GM23338 (cell line): Measurements from ENCODE around the gene CPSF7. TPM values are rescaled to one million over a fixed set of nuclear protein-coding genes. Genes with fewer than 3 reads are reported as not detected.

ENCODE experiments used
- ATAC-seq: fragments of 200-7000 bp; cut with Tn5 transposase; 3 replicates; pipeline ENCODE4 v1.9.1; 2020
- DNase-seq: peaks from one replicate; pipeline ENCODE4 v3.0.0-alpha.2; 2015; ENCODE audit warnings: low spot score
- H2AFZ ChIP-seq: fragments of 200-600 bp; sonication (generic); 2 replicates; pipeline ENCODE4 v1.8.0; 2016; ENCODE audit warnings: antibody characterized with exemption, mild to moderate bottlenecking, moderate library complexity
- H3F3A ChIP-seq: fragments of 200-600 bp; sonication (generic); replicated peaks from 2 replicates; pipeline ENCODE4 v1.8.0; 2017; ENCODE audit warnings: antibody characterized with exemption, mixed run types, low read depth
- H3K27ac ChIP-seq: fragments of 200-600 bp; sonication (generic); 2 replicates; pipeline ENCODE4 v1.6.1; 2016; ENCODE audit warnings: low read depth
- H3K27me3 ChIP-seq: fragments of 200-600 bp; sonication (generic); 2 replicates; pipeline ENCODE4 v1.8.0; 2016; ENCODE audit warnings: mild to moderate bottlenecking, mixed run types, moderate library complexity; ENCODE audit not compliant: insufficient read depth
- H3K36me3 ChIP-seq: fragments of 200-600 bp; sonication (generic); 2 replicates; pipeline ENCODE4 v1.8.0; 2016; ENCODE audit warnings: mild to moderate bottlenecking; ENCODE audit not compliant: insufficient read depth
- H3K4me1 ChIP-seq: fragments of 200-600 bp; sonication (generic); 2 replicates; pipeline ENCODE4 v1.8.0; 2016; ENCODE audit warnings: mild to moderate bottlenecking, moderate library complexity; ENCODE audit not compliant: insufficient read depth
- H3K4me2 ChIP-seq: fragments of 200-600 bp; sonication (generic); 2 replicates; pipeline ENCODE4 v1.7.1; 2017; ENCODE audit warnings: mixed run types
- H3K4me3 ChIP-seq: fragments of 200-600 bp; sonication (generic); 2 replicates; pipeline ENCODE4 v1.6.1; 2016; ENCODE audit warnings: mixed run types
- H3K79me2 ChIP-seq: fragments of 200-600 bp; sonication (generic); replicated peaks from 2 replicates; pipeline ENCODE4 v1.8.0; 2017; ENCODE audit warnings: mild to moderate bottlenecking; ENCODE audit not compliant: insufficient read depth
- H3K9me2 ChIP-seq: fragments of 200-600 bp; sonication (generic); 2 replicates; pipeline ENCODE4 v1.8.0; 2017; ENCODE audit not compliant: insufficient read depth
- H4K20me1 ChIP-seq: fragments of 200-600 bp; sonication (generic); replicated peaks from 2 replicates; pipeline ENCODE4 v1.8.0; 2017; ENCODE audit warnings: mild to moderate bottlenecking; ENCODE audit not compliant: insufficient read depth
- H3K27ac Mint-ChIP-seq: 2 replicates; pipeline ENCODE4 v1.8.0; 2020; ENCODE audit warnings: inconsistent platforms, mild to moderate bottlenecking, moderate library complexity, mixed read lengths
- H3K27me3 Mint-ChIP-seq: 3 replicates; pipeline ENCODE4 v1.8.0; 2022; ENCODE audit warnings: low read depth, mild to moderate bottlenecking, moderate library complexity, mixed read lengths, inconsistent platforms; ENCODE audit not compliant: insufficient read depth, poor library complexity
- H3K36me3 Mint-ChIP-seq: 3 replicates; pipeline ENCODE4 v1.8.0; 2021; ENCODE audit warnings: low read depth, mild to moderate bottlenecking, inconsistent platforms, moderate library complexity, mixed read lengths
- H3K4me1 Mint-ChIP-seq: 3 replicates; pipeline ENCODE4 v1.8.0; 2020; ENCODE audit warnings: mild to moderate bottlenecking, inconsistent platforms, mixed read lengths
- H3K4me3 Mint-ChIP-seq: 3 replicates; pipeline ENCODE4 v1.8.0; 2021; ENCODE audit warnings: moderate library complexity, mild to moderate bottlenecking, inconsistent platforms, mixed read lengths
- H3K9me3 Mint-ChIP-seq: 3 replicates; pipeline ENCODE4 v1.8.0; 2020; ENCODE audit warnings: moderate library complexity, mild to moderate bottlenecking, inconsistent platforms, mixed read lengths
- CREB1 ChIP-seq: fragments of 250-450 bp; sonication (Bioruptor Pico); IDR thresholded peaks from 2 replicates; pipeline ENCODE4 v1.5.0; 2020; ENCODE audit warnings: low read depth, mild to moderate bottlenecking, moderate library complexity
- CTCF ChIP-seq, 2 experiments: fragments of 200-600 bp in 1 of 2; sonication (generic) in 1 of 2; conservative IDR thresholded peaks; 2 replicates each; pipeline versions ENCODE4 v1.5.1 to v1.6.1; 2016 to 2017; ENCODE audit warnings: antibody characterized with exemption in 2 of 2, low read depth in 2 of 2, mild to moderate bottlenecking in 2 of 2, moderate library complexity in 1 of 2
- ETS1 ChIP-seq: IDR thresholded peaks from 2 replicates; pipeline ENCODE4 v1.6.1; 2016; ENCODE audit warnings: antibody characterized with exemption
- EZH2 ChIP-seq: fragments of 200-600 bp; sonication (generic); IDR thresholded peaks from one replicate; pipeline ENCODE4 v1.8.0; 2017; ENCODE audit warnings: antibody characterized with exemption, mild to moderate bottlenecking, low read depth; ENCODE audit not compliant: unreplicated experiment
- EZH2phosphoT487 ChIP-seq: fragments of 200-600 bp; sonication (generic); IDR thresholded peaks from one replicate; pipeline ENCODE4 v1.8.1; 2018; ENCODE audit warnings: antibody characterized with exemption; ENCODE audit not compliant: unreplicated experiment
- JUNB ChIP-seq: IDR thresholded peaks from one replicate; pipeline ENCODE4 v1.6.1; 2016; ENCODE audit warnings: antibody characterized with exemption; ENCODE audit not compliant: unreplicated experiment
- NANOG ChIP-seq: IDR thresholded peaks from 2 replicates; pipeline ENCODE4 v1.6.1; 2016; ENCODE audit warnings: antibody characterized with exemption, borderline replicate concordance
- POLR2AphosphoS5 ChIP-seq: IDR thresholded peaks from 2 replicates; pipeline ENCODE4 v1.6.1; 2016; ENCODE audit warnings: antibody characterized with exemption, low read depth
- REST ChIP-seq: IDR thresholded peaks from one replicate; pipeline ENCODE4 v1.6.1; 2018; ENCODE audit warnings: antibody characterized with exemption; ENCODE audit not compliant: unreplicated experiment
- STAT1 ChIP-seq: IDR thresholded peaks from one replicate; pipeline ENCODE4 v1.6.1; 2016; ENCODE audit warnings: antibody characterized with exemption; ENCODE audit not compliant: unreplicated experiment
- ZNF114 ChIP-seq: fragments of 250-450 bp; sonication (Bioruptor Pico); IDR thresholded peaks from 2 replicates; pipeline ENCODE4 v1.5.0; 2020; ENCODE audit warnings: mild to moderate bottlenecking, moderate library complexity
- ZNF331 ChIP-seq: fragments of 250-450 bp; sonication (Bioruptor Pico); IDR thresholded peaks from 2 replicates; pipeline ENCODE4 v1.5.0; 2020; ENCODE audit warnings: low read depth, mild to moderate bottlenecking, moderate library complexity
- ZNF462 ChIP-seq: fragments of 250-450 bp; sonication (Bioruptor Pico); IDR thresholded peaks from 2 replicates; pipeline ENCODE4 v1.5.0; 2020; ENCODE audit warnings: mild to moderate bottlenecking, moderate library complexity
- polyA plus RNA-seq: library from polyadenylated mRNA; unstranded; fragments of >200 nt; fragmentation: Nextera tagmentation; extraction: Ambion mirVana; gene quantifications from 2 replicates; pipeline ENCODE4 v1.2.1, GENCODE V29; 2016
- total RNA-seq: library from RNA; depleted of rRNA; stranded (reverse); fragments of >200 nt; shearing (Covaris generic); gene quantifications from 2 replicates; pipeline ENCODE4 v1.2.3, GENCODE V29; 2014

CPSF7 gene
- total and polyA plus RNA-seq, 2 experiments from 2014 or later = 27.4 to 60.6 TPM

- Mint-ChIP-seq H3K27me3 (no peaks in the 10 kb centered on the region), H3K4me1 (no peaks in the 10 kb centered on the region), H3K4me3 (no peak overlapping the region), H3K36me3 (peaks cover 94% of the 10 kb centered on the region), H3K9me3 (no peaks in the 10 kb centered on the region; the same call in 2 of the 3 replicates), H3K27ac (no peak overlapping the region)
- no peak overlapping the region for H3K4me2 ChIP-seq
- DNase-seq (no peak), ATAC-seq (no peak)
- peaks cover 35% of the 10 kb centered on the region for H3F3A ChIP-seq
- TF ChIP-seq ZNF114 (no peak), EZH2phosphoT487 (no peak), POLR2AphosphoS5 (no peak), REST (no peak), EZH2 (no peak), ZNF462 (CRISPR knock-in tag) (no peak), ZNF331 (CRISPR knock-in tag) (no peak), STAT1 (no peak), NANOG (no peak), JUNB (no peak), ETS1 (no peak), CREB1 (CRISPR knock-in tag) (no peak), CTCF (conservative IDR thresholded peaks at IDR 0.05; ENCODE audit: low read depth in 2 of 2) (no peak)
- no peaks in the 10 kb centered on the region for H3K9me2 ChIP-seq
- peaks cover 49% of the 10 kb centered on the region for H4K20me1 ChIP-seq
- no peak overlapping the region for H3K27ac ChIP-seq
- H3K36me3 ChIP-seq = peaks cover 79% of the 10 kb centered on the region
- no peaks in the 10 kb centered on the region for H3K79me2 ChIP-seq
- no peaks in the 10 kb centered on the region for H3K4me1 ChIP-seq
- H3K27me3 ChIP-seq = no peaks in the 10 kb centered on the region
- H3K4me3 ChIP-seq = no peak overlapping the region
- no peak overlapping the region for H2AFZ ChIP-seq
These were observed 22.6 kb downstream of the CPSF7 start for GRCh38 chr11:61406991-61407728.
